Ishikawa (cell line): ENCODE data around the gene MT1A.
A peak's percentile ranks its signal among the peaks of the same experiment; 100 is the strongest.

Experiments
- CEBPB ChIP-seq: IDR thresholded peaks from 2 replicates; pipeline ENCODE4 v1.6.1; 2012
- CREB1 ChIP-seq: IDR thresholded peaks from 2 replicates; pipeline ENCODE4 v1.6.1; 2012; ENCODE audit warnings: low read depth
- EGR1 ChIP-seq: IDR thresholded peaks from 2 replicates; pipeline ENCODE4 v1.6.1; 2012
- EP300 ChIP-seq: IDR thresholded peaks from 2 replicates; pipeline ENCODE4 v1.6.1; 2012; ENCODE audit warnings: borderline replicate concordance
- FOXM1 ChIP-seq: IDR thresholded peaks from 2 replicates; pipeline ENCODE4 v1.6.1; 2012; ENCODE audit warnings: low read depth, borderline replicate concordance
- MAX ChIP-seq: IDR thresholded peaks from 2 replicates; pipeline ENCODE4 v1.6.1; 2012
- NFIC ChIP-seq: IDR thresholded peaks from 2 replicates; pipeline ENCODE4 v1.6.1; 2012
- RAD21 ChIP-seq: IDR thresholded peaks from 2 replicates; pipeline ENCODE4 v1.6.1; 2012; ENCODE audit warnings: low read depth
- REST ChIP-seq: IDR thresholded peaks from 2 replicates; pipeline ENCODE4 v1.6.1; 2012; ENCODE audit warnings: low read depth, mild to moderate bottlenecking
- TAF1 ChIP-seq: IDR thresholded peaks from 2 replicates; pipeline ENCODE4 v1.6.1; 2012; ENCODE audit warnings: low read depth, mild to moderate bottlenecking
- TCF12 ChIP-seq: IDR thresholded peaks from 2 replicates; pipeline ENCODE4 v1.6.1; 2012; ENCODE audit warnings: low read depth
- TEAD4 ChIP-seq: IDR thresholded peaks from 2 replicates; pipeline ENCODE4 v1.6.1; 2012
- USF1 ChIP-seq: IDR thresholded peaks from 2 replicates; pipeline ENCODE4 v1.6.1; 2012
- YY1 ChIP-seq: IDR thresholded peaks from 2 replicates; pipeline ENCODE4 v1.6.1; 2012; ENCODE audit warnings: low read depth
- ZBTB7A ChIP-seq: IDR thresholded peaks from 2 replicates; pipeline ENCODE4 v1.6.1; 2012; ENCODE audit warnings: low read depth

Gene MT1A

GRCh38 chr16:56591377-56592060, 46.9 kb upstream of the MT1A start:
- TF ChIP-seq TEAD4, result no peak
- TF ChIP-seq REST, result no peak
- no peak for TF ChIP-seq EP300
- no peak for TF ChIP-seq RAD21
- TF ChIP-seq TAF1, result no peak
- no peak for TF ChIP-seq EGR1
- TF ChIP-seq MAX, result no peak
- TF ChIP-seq ZBTB7A, result no peak
- TF ChIP-seq FOXM1, result no peak

GRCh38 chr16:56593573-56594291, 44.7 kb upstream of the MT1A start:
- TF ChIP-seq USF1, result no peak
- TF ChIP-seq RAD21, result no peak
- no peak for TF ChIP-seq TAF1
- TF ChIP-seq CEBPB, result no peak
- TF ChIP-seq MAX, result no peak

GRCh38 chr16:56594292-56594619, 44.2 kb upstream of the MT1A start:
- TF ChIP-seq RAD21, result no peak
- no peak for TF ChIP-seq TCF12
- no peak for TF ChIP-seq EP300
- TF ChIP-seq EGR1, result no peak
- TF ChIP-seq TEAD4, result no peak
- TF ChIP-seq USF1, result no peak
- no peak for TF ChIP-seq CREB1
- TF ChIP-seq CEBPB, result no peak
- TF ChIP-seq ZBTB7A, result no peak
- TF ChIP-seq MAX, result no peak
- no peak for TF ChIP-seq FOXM1
- no peak for TF ChIP-seq NFIC
- no peak for TF ChIP-seq TAF1
- TF ChIP-seq YY1, result no peak
- TF ChIP-seq REST, result no peak

- TF ChIP-seq ZBTB7A (no peak), YY1 (peak; percentile 40; the same call in 1 of the 2 replicates), RAD21 (peak; percentile 62)
These were observed 38.0 kb upstream of the MT1A start for GRCh38 chr16:56600398-56600999.

GRCh38 chr16:56601325-56601724, 37.1 kb upstream of the MT1A start:
- TF ChIP-seq TAF1 (no peak), CEBPB (no peak), TCF12 (no peak), MAX (no peak), CREB1 (no peak), USF1 (no peak), FOXM1 (no peak), ZBTB7A (no peak), EP300 (no peak), EGR1 (no peak), TEAD4 (no peak), YY1 (no peak), RAD21 (no peak), REST (no peak), NFIC (no peak)
